Motor neuron (in vitro differentiated cells): ENCODE results near the gene CFAP119. TPM values are rescaled to one million over a fixed set of nuclear protein-coding genes. Genes with fewer than 3 reads are reported as not detected.
A peak's percentile ranks its signal among the peaks of the same experiment; 100 is the strongest.

ENCODE experiments used
- ATAC-seq, 8 experiments: fragments of 200-7000 bp; cut with Tn5 transposase; replicated peaks in 6 of 8; 2 replicates each; pipeline ENCODE4 v1.8.0; 2021; ENCODE audit warnings: mild to moderate bottlenecking in 8 of 8, moderate library complexity in 8 of 8
- H3K27ac ChIP-seq, 2 donors: fragments of 250-450 bp; sonication (Bioruptor Pico); 2 replicates each; pipeline ENCODE4 v1.9.0; 2021; ENCODE audit warnings: antibody characterized with exemption in 2 of 2, mild to moderate bottlenecking in 2 of 2, moderate library complexity in 1 of 2
- H3K4me1 ChIP-seq, 2 donors: fragments of 250-450 bp; sonication (Bioruptor Pico); replicated peaks in 1 of 2; 2 replicates each; pipeline ENCODE4 v1.6.1; 2021; ENCODE audit warnings: antibody characterized with exemption in 2 of 2, mild to moderate bottlenecking in 2 of 2, moderate library complexity in 1 of 2
- H3K4me3 ChIP-seq, 5 donors: fragments of 250-450 bp; sonication (Bioruptor Pico); 2 replicates each; pipeline ENCODE4 v1.9.0; 2021; ENCODE audit warnings: antibody characterized with exemption in 5 of 5, mild to moderate bottlenecking in 5 of 5, moderate library complexity in 4 of 5
- WGBS, 10 experiments: fragments of 450-650 bp; shearing (Covaris generic); methylation state at CpG; one replicate each; pipeline ENCODE4 v1.0.0; 2022; 5-methylcytosine and 5-hydroxymethylcytosine counted together
- in situ Hi-C, 9 experiments: fragments of 400-800 bp; cut with MboI; loops; one replicate each; pipeline ENCODE4 v1.15.0; 2021; ENCODE audit warnings: low sequenced_read_pairs in 9 of 9, low pct_unique_long_range_greater_than_20kb in 2 of 9; ENCODE audit not compliant: unreplicated experiment in 9 of 9
- total RNA-seq, 8 experiments: library from RNA; unstranded; fragments of 300-600 nt; gene quantifications; 2 replicates each; pipeline versions ENCODE4 v1.2.3 to v1.2.4, GENCODE V29; 2022

The CFAP119 gene
- total RNA-seq, 8 experiments from 2014 or later = 4.5 to 24.1 (median 11.4) TPM

DNA sequence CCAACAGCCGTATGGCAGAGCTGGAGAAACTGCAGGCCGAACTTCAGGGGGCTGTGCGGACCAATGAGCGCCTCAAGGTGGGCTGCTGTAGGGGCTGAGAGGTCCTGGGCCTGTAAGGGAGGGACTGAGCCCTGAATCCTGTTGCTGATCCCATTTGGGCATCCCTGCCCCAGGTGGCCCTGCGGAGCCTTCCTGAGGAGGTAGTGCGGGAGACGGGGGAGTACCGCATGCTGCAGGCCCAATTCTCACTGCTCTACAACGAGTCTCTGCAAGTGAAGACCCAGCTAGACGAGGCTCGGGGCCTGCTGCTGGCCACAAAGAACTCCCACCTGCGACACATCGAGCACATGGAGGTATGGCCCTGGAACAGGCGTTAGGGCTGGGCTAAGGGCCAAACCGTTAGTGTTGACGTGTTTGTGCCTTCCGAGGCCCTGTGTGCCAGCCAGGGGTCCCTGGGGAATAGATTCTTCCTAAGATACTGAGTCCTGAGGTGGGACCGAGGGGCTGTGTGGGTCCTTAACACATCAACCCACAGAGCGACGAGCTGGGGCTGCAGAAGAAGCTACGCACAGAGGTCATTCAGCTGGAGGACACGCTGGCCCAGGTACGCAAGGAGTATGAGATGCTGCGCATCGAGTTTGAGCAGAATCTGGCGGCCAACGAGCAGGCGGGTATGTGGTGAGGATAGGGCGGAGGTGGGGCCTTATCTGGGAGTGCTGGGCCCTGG is 4.5 kb upstream of the CFAP119 start:
- ATAC-seq = no peak
- Histone ChIP-seq H3K4me3 (no peak overlapping the region), H3K4me1 (peaks cover 9 to 11% of the 10 kb centered on the region in 2 donors), H3K27ac (no peak overlapping the region)
- in situ Hi-C loops = no loop called here
- WGBS, 10 experiments = 29 to 100% (median 96%) methylated on average over 1 to 17 of the region's 29 CpGs; no CpG with 5 or more reads in 2 of the 10 experiments

DNA sequence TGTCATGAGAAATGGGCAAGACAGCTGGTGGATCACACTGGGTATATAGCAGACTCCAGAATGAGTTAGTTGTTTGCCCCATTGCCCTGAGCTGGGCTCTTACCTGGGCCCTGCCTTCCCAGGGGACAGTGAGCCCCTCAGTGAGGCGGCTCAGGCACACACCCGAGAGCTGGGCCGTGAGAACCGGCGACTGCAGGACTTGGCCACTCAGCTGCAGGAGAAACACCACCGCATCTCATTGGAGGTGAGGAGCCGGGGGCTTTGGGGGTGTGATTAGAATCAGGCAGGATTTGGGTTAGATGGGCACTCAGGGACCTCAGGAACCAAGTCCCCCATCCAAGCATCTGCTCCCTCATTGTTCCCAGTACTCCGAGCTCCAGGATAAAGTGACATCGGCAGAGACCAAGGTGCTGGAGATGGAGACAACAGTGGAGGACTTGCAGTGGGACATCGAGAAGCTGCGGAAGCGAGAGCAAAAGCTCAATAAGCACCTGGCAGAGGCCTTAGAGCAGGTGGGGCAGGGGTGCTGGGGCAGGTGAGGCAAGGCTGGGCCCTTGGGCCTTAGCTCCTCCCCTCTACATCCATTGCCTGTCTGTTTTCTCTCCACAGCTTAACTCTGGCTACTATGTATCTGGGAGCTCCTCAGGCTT is 3.1 kb upstream of the CFAP119 start:
- no peak for ATAC-seq
- Histone ChIP-seq H3K4me3 (no peak overlapping the region), H3K4me1 (peaks cover 15 to 18% of the 10 kb centered on the region in 2 donors), H3K27ac (no peak overlapping the region)
- in situ Hi-C loops = no loop called here
- 80 to 100% (median 98%) methylated on average over 1 to 5 of the region's 12 CpGs; no CpG with 5 or more reads in 4 of the 10 experiments for WGBS, 10 experiments

DNA sequence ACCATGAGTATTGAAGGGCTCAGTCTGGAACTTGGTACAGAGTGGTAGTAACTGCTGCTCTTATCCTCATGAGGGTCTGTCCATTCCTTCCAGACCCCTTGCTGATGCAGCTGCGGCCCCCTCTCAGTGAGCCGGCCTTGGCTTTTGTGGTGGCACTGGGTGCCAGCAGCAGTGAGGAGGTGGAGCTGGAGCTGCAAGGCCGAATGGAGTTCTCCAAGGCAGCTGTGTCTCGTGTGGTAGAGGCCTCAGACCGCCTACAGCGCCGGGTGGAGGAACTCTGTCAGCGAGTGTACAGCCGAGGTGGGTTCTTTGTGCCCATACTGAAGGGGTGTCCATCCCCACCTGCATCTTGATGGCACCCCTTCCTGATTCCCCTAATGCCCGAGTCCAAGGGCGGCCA is 2.2 kb upstream of the CFAP119 start:
- Histone ChIP-seq H3K27ac (no peak overlapping the region), H3K4me1 (peaks cover 15 to 18% of the 10 kb centered on the region in 2 donors), H3K4me3 (no peak overlapping the region)
- no peak for ATAC-seq
- in situ Hi-C loops = no loop called here
- 83 to 100% (median 97%) methylated on average over 1 to 7 of the region's 11 CpGs; no CpG with 5 or more reads in 7 of the 10 experiments for WGBS, 10 experiments

DNA sequence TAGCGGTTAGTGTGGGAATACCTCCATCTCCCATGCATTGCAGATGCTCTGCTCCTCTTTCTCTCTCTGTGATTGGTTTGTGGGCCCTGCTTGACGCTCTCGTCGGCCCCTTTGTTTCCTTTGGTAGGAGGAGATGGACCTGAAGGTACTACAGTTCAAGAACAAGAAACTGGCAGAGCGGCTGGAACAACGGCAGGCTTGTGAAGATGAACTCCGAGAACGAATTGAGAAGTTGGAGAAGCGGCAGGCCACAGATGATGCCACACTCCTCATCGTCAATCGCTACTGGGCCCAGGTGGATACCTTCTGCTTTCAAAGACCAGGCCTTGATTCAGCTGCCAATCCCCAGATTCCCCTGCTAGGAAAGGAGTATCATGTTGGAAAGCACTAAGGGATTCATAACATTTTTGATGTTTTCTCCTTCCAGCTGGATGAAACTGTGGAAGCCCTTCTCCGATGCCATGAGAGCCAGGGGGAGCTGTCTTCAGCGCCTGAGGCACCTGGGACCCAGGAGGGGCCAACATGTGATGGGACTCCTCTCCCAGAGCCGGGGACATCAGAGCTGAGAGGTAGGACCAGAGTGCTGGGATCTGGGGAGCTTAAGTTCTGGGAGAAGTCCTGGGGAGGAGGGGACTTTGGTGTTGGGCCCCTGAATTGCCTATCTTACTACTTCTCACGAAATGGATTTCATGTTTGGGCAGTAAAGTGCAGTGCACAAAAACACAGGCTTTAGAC is 1.3 kb upstream of the CFAP119 start:
- peak overlapping the region; percentile 74 to 94 for H3K27ac ChIP-seq
- 40 to 100% (median 70%) methylated on average over 1 to 14 of the region's 15 CpGs; no CpG with 5 or more reads in 2 of the 10 experiments for WGBS, 10 experiments
- in situ Hi-C loops = no loop called here
- ATAC-seq = no peak
- peak overlapping the region; percentile 69 to 92 (median 85) for H3K4me3 ChIP-seq
- H3K4me1 ChIP-seq = peaks cover 15 to 18% of the 10 kb centered on the region in 2 donors

DNA sequence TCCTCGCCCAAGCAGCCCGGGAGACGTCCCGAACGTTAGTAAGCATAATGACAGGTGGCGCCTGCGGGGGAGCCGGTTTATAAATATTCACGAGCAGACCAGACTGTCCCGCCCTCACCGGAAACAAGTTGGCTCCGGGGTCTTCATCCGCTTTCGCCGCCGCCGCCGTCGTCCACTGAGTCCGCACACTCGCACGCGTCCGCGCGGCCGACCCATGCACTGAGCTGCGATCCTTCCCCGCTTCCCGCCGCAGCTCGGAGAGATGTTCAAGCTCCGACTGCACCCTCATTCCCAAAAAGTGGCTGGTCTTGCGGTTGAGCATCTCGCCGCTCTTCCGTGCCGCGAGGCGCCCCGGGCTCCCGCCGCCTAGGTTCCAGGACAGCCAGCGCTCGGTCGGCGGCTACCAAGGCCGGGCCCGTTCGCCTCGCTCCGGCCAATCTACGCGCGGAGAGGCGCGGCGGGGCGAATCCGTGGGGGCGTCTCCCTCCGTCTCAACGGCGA is 385 bp downstream of the CFAP119 start:
- H3K27ac ChIP-seq = peak overlapping the region; percentile 41 to 47
- in situ Hi-C loops = no loop called here
- peaks cover 15 to 18% of the 10 kb centered on the region in 2 donors for H3K4me1 ChIP-seq
- peak overlapping the region; percentile 69 to 92 (median 85) for H3K4me3 ChIP-seq
- WGBS, 10 experiments = 0% methylated on average over 2 to 26 of the region's 64 CpGs; no CpG with 5 or more reads in 5 of the 10 experiments
- ATAC-seq = peak; percentile 32 to 64 (median 42)

DNA sequence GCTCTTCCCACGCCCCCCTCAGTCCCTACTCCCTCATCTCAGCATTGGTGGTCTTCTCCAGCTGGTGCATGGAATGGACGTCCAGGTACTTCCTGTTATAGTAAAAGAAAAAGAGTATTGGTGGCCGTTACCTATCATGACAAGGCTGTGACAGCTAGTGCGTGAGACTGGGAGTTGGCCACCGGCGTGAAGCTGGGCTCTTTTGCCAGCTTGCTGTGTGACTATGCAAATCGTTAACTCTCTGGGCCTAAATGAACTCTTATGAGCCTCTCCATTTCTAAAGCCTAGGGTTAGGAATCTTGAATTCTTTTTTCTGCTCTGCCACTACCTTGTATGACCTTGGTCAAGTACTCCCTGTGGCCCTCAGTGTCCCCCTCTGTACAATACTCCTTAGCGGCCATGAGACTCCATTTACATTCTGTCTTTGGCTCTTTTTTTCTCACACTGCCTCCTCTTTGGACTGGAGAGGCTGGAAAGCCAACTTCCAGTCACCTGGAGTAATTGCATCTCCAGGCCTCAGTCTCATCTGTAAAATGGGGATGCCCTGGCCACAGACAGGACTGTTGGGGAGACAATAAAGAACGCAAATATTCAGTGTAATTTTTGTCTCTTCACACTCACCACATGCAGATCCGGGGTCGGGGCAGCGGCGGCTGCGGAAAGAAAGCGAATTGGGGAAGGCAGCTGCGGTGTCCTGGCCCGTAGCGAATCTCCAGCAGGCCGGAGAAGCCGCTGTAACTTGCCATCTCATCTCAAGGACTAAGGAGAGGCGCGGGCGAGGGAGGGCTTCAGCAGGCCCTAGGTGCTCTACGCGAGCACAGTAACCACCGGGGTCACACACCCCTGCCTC is 1.1 kb downstream of the CFAP119 start:
- peaks cover 15 to 18% of the 10 kb centered on the region in 2 donors for H3K4me1 ChIP-seq
- ATAC-seq = no peak
- WGBS, 10 experiments = 14 to 100% (median 40%) methylated on average over 1 to 23 of the region's 26 CpGs; no CpG with 5 or more reads in 2 of the 10 experiments
- H3K4me3 ChIP-seq = peak overlapping the region; percentile 69 to 92 (median 85)
- in situ Hi-C loops = no loop called here
- H3K27ac ChIP-seq = peak overlapping the region; percentile 41 to 47

DNA sequence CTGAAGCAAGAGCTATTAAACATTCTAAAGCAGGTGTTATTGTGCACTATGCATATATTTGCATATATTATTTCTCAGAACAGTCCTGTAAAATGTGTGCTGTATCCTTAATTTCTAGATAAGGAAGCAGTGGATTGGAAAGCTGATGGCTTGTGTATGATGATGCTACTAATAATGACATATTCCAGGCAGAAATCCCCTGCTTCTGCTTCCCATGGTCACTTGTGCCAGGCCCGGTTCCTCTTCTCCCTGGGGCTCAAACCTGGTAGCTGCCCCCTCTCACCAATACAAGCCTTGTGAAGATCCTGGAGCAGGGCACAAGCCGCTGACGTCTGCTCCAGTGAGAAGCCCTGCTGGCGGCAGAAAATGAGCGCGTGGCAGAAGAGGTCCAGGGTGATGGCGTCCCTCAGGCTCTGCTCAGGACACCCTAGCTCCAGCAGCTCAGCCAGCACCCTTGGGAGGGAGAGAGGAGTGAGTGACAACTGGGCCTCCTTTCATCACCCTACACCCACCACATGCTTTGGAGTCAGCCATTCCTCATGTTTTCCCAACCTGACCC is 1.8 kb downstream of the CFAP119 start:
- ATAC-seq = no peak
- H3K4me3 ChIP-seq = peak overlapping the region in 1 of 5 donors; percentile 89
- peaks cover 15 to 18% of the 10 kb centered on the region in 2 donors for H3K4me1 ChIP-seq
- no peak overlapping the region for H3K27ac ChIP-seq
- in situ Hi-C loops = no loop called here
- 67 to 88% (median 84%) methylated on average over 1 to 7 of the region's 7 CpGs; no CpG with 5 or more reads in 6 of the 10 experiments for WGBS, 10 experiments

DNA sequence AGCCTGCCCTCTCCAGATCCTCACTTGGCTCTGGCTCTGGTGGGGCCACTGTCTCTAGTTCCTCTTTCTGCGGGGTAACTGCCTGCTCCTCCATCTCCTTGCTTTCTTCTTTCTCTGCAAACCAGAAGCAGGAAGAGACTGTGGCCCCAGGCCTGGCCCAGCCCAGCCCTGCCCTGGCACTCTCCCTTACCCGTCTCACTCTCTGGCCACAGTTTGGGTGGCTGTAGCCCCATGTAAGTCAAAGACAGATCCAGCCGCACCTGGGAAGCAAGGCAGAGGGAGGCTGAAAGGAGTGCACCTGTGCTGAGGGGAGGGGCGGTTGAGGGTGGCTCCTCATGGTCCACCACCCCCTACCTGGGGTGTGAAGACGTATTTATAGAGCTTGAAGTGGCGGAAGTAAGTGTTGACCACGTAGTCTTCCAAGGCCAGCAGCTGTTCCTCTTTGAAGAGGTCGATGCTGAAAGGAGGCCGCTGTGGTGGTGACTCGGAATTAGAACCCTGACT is 2.8 kb downstream of the CFAP119 start:
- Histone ChIP-seq H3K4me1 (peaks cover 15 to 18% of the 10 kb centered on the region in 2 donors), H3K27ac (no peak overlapping the region), H3K4me3 (no peak overlapping the region)
- 56 to 100% (median 90%) methylated on average over 1 to 3 of the region's 10 CpGs; no CpG with 5 or more reads in 3 of the 10 experiments for WGBS, 10 experiments
- ATAC-seq = no peak
- in situ Hi-C loops = loop anchor here in 1 of 9 experiments (10.0 kb wide), 1 partner anchor 54 kb away; no protein-coding TSS in a partner anchor

DNA sequence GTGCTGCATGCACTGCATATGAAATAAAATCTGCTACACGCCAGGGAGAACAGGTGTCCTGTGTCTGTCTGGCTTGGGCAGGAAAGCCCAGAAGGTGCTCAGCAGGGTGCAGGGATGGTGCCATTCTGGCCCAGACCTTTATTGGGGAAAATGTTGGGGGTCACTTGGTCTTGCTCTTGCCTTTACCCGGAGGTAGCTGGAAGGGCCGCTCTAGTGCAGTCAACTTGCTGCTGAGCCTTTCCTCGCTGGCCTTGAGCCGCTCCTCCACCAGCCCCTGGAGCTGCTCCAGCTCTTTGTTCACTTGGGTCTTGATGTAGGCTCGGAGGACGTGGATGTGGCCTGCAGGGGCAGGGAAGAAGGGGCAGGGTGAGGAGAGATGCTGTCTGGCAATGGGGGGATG is 4.5 kb downstream of the CFAP119 start:
- ATAC-seq = no peak
- in situ Hi-C loops = loop anchor here in 1 of 9 experiments (10.0 kb wide), 1 partner anchor 53 kb away; no protein-coding TSS in a partner anchor

DNA sequence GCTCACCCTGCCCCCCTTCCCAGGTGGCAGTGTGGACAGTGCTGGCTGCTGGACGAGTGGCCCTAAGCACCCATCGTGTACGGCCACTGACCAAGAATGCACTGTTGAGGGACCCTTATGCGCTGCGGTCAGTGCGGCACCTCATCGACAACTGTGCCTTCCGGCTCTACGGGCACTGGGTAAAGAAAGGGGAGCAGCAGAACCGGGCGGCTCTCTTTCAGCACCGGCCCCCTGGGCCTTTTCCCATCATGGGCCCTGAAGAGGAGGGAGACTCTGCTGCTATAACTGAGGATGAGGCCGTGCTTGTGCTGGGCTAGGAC is 5.1 kb downstream of the CFAP119 start:
- 60 to 100% (median 91%) methylated on average over 1 to 9 of the region's 13 CpGs; no CpG with 5 or more reads in 4 of the 10 experiments for WGBS, 10 experiments

More for the DNA sequence above, 4.5 kb downstream of the CFAP119 start:
- H3K4me3 ChIP-seq = no peak overlapping the region
- H3K27ac ChIP-seq = no peak overlapping the region
- H3K4me1 ChIP-seq = peaks cover 6 to 7% of the 10 kb centered on the region in 2 donors
- WGBS, 10 experiments = 20 to 100% (median 82%) methylated on average over 1 to 4 of the region's 7 CpGs; no CpG with 5 or more reads in 6 of the 10 experiments

DNA sequence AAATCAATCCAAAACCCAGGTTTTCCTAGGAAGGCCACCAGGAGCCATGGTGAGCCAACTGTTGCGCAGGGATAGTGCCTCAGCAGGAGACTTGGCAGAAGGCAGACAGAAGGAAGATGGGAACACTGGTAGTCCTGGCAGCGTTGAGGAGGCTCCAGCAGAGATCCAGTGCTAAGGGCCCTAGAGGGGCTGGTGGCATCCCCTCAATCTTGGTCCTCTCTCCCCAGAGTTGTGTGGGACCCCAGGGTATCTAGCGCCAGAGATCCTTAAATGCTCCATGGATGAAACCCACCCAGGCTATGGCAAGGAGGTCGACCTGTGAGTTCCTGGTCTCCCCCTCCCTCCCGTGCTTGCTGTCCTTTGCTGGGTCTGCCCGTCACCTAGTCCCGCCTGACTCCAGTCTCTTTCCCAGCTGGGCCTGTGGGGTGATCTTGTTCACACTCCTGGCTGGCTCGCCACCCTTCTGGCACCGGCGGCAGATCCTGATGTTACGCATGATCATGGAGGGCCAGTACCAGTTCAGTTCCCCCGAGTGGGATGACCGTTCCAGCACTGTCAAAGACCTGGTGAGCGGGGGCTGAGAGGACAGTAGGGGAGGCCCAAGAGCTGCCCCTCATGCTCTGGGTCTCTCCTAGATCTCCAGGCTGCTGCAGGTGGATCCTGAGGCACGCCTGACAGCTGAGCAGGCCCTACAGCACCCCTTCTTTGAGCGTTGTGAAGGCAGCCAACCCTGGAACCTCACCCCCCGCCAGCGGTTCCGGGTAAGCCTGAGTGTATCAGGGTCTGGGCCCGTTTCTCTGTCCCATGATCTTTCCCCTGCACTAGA is 5.7 kb downstream of the CFAP119 start:
- WGBS, 10 experiments = 80 to 100% (median 96%) methylated on average over 1 to 5 of the region's 20 CpGs
- Histone ChIP-seq H3K4me3 (no peak overlapping the region), H3K27ac (no peak overlapping the region), H3K4me1 (peaks cover 6 to 7% of the 10 kb centered on the region in 2 donors)
- in situ Hi-C loops = loop anchor here in 1 of 9 experiments (10.0 kb wide), 1 partner anchor 51 kb away; no protein-coding TSS in a partner anchor
- peak in 3 of 8 experiments; percentile 2 to 10 (median 8) for ATAC-seq

More for the DNA sequence above, 5.1 kb downstream of the CFAP119 start:
- Histone ChIP-seq H3K27ac (no peak overlapping the region), H3K4me3 (no peak overlapping the region), H3K4me1 (peaks cover 6 to 7% of the 10 kb centered on the region in 2 donors)
- no peak for ATAC-seq
- in situ Hi-C loops = loop anchor here in 1 of 9 experiments (10.0 kb wide), 1 partner anchor 52 kb away; no protein-coding TSS in a partner anchor
